Adrenal gland (tissue), 12 donors: ENCODE data around the gene ADARB2. TPM values are rescaled to one million over a fixed set of nuclear protein-coding genes. Genes with fewer than 3 reads are reported as not detected.

Source experiments
- DNase-seq, 7 donors: peaks; one replicate each; pipeline ENCODE4 v3.0.0-alpha.2; 2019 to 2020
- H3K27ac ChIP-seq, 5 donors: fragments of 200-600 bp; sonication (generic) in 4 of 5; 1 replicate in 3 of 5; 2 replicates in 2 of 5; pipeline versions ENCODE4 v1.5.1 to v1.8.0; 2016 to 2020; ENCODE audit warnings: mild to moderate bottlenecking in 1 of 5
- H3K27me3 ChIP-seq: fragments of 200-600 bp; 2 replicates; pipeline ENCODE4 v1.8.0; 2021
- H3K36me3 ChIP-seq, 2 donors: fragments of 200-600 bp; replicated peaks in 1 of 2; 1 replicate in 1 of 2; 2 replicates in 1 of 2; pipeline versions ENCODE4 v1.5.1 to v1.8.0; 2018 to 2022
- H3K4me1 ChIP-seq, 2 donors: fragments of 200-600 bp; replicated peaks in 1 of 2; 1 replicate in 1 of 2; 2 replicates in 1 of 2; pipeline versions ENCODE4 v1.5.1 to v1.8.0; 2018 to 2021
- H3K4me3 ChIP-seq, 4 donors: fragments of 200-600 bp; sonication (generic) in 3 of 4; one replicate each; pipeline ENCODE4 v1.5.1; 2016 to 2018
- H3K9me3 ChIP-seq, 3 donors: fragments of 200-600 bp; sonication (generic) in 1 of 3; replicated peaks in 1 of 3; 1 replicate in 2 of 3; 2 replicates in 1 of 3; pipeline versions ENCODE4 v1.5.1 to v1.8.0; 2016 to 2021
- CTCF ChIP-seq, 6 experiments: fragments of 450-650 bp in 4 of 6; fragments of 200-600 bp in 2 of 6; sonication (generic) in 1 of 6; IDR thresholded peaks; 1 replicate in 5 of 6; 2 replicates in 1 of 6; pipeline versions ENCODE4 v1.5.1 to v1.8.0; 2016 to 2021; ENCODE audit warnings: antibody characterized with exemption in 6 of 6, mild to moderate bottlenecking in 2 of 6, moderate library complexity in 1 of 6
- POLR2A ChIP-seq, 2 donors: fragments of 450-650 bp; IDR thresholded peaks; one replicate each; pipeline ENCODE4 v1.6.1; 2017; ENCODE audit warnings: antibody characterized with exemption in 2 of 2, mild to moderate bottlenecking in 2 of 2, moderate library complexity in 1 of 2
- WGBS, 4 donors: extraction: QIAGEN DNeasy Blood & Tissue Kit in 2 of 4; methylation state at CpG; one replicate each; pipeline versions ENCODE4 v1.1.5 to v1.1.7; 2013 to 2017; 5-methylcytosine and 5-hydroxymethylcytosine counted together
- intact Hi-C, 2 donors: fragments of 100-400 bp; cut with DNase I; formaldehyde crosslinking; loops; one replicate each; pipeline versions ENCODE4 v1.14.1 to v1.15.0; 2022 to 2023
- polyA plus RNA-seq, 3 donors: library from polyadenylated mRNA; stranded (reverse); fragments of 200-250 nt in 2 of 3; fragments of 350-450 nt in 1 of 3; fragmentation: Illumina TruSeq in 1 of 3; extraction: RNeasy Lipid Tissue Mini Kit (QIAGEN cat#74804) in 1 of 3; gene quantifications; one replicate each; pipeline ENCODE4 v1.2.3, GENCODE V29; 2013 to 2014
- total RNA-seq, 9 donors: library from RNA; depleted of rRNA in 4 of 9; stranded (reverse); fragments of >200 nt in 4 of 9; fragments of 120-200 nt in 1 of 9; fragmentation: NEBNext Ultra II Directional in 1 of 9; extraction: Animal tissue kit (Norgen Biotek cat#: 25700) in 1 of 9; gene quantifications; one replicate each; pipeline versions ENCODE4 v1.1.0 to v1.2.4, GENCODE V29; 2013 to 2023
- donor health status: healthy with polysubstance abuse.
- donor health status: Bipolar disorder and iron deficiency.
- donor health status: DM: yes; HTN: yes; CAD: no.
- donor health status: DM: no; HTN: no; CAD: no.
- donor health status: DM: no; HTN: no; CAD: no.
- donor health status: DM: yes; HTN: yes; CAD: no.

ADARB2 gene
- total and polyA plus RNA-seq, 12 donors, result 0.14 to 3.1 (median 0.91) TPM

DNA sequence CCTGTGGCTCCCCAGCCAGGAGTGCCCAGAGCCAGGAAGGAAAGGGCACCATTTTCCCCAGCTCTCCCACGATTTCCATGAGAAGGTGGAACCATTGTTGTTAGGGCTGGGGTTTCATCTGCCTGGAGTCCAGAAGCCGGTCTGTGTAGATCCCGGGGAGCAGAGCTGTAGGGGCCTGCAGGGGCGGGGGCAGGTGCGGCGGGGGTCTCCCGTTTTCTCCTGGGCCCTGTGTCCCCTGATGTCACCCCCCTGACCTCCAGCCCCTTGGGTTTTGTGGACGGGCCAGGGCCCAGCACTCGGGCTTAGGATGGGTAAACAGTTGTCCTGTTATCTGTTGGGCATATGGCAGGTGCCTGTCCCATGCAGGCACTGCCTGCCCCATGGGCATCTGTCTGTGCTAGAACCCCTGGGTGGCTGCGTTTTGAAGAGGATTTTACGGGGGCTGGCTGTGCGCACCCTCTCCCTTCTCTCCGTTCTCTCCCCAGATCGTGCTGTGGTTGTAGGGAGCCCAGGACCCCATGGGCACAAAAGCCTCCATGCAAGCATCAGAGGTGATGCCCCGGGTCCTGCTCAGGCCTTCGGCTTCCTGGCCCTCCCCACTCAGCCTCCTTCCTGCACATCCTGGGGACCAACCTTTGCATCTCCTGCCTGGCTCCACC, 522.3 kb downstream of the ADARB2 start:
- Histone ChIP-seq H3K4me1 (no peaks in the 10 kb centered on the region), H3K4me3 (no peak overlapping the region), H3K27ac (no peak overlapping the region), H3K9me3 (no peaks in the 10 kb centered on the region), H3K27me3 (no peaks in the 10 kb centered on the region), H3K36me3 (no peaks in the 10 kb centered on the region)
- peak in 1 of 7 donors; percentile 17 for DNase-seq
- intact Hi-C loops, result no loop called here
- WGBS, 4 donors, result 84 to 98% (median 86%) methylated on average over 8 to 16 of the region's 16 CpGs
- TF ChIP-seq POLR2A (IDR thresholded peaks at IDR 0.05), result no peak
- no peak for TF ChIP-seq CTCF (IDR thresholded peaks at IDR 0.05)

DNA sequence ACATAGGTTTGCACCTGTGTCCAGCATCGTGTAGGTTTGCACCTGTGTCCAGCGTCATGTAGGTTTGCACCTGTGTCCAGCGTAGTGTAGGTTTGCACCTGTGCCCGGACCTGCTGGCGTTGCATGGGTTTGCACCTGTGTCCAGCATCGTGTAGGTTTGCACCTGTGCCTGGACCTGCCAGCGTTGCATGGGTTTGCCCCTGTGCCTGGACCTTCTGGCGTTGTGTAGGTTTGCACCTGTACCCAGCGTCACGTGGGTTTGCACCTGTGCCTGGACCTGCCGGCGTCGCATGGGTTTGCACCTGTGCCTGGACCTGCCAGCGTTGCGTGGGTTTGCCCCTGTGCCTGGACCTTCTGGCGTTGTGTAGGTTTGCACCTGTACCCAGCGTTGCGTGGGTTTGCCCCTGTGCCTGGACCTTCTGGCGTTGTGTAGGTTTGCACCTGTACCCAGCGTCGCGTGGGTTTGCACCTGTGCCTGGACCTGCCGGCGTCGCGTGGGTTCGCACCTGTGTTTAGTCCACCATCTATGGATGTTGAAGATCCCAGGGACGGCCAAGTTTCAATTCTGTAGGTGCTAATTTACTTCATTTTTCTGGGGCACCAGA, 523.2 kb downstream of the ADARB2 start:
- Histone ChIP-seq H3K9me3 (no peaks in the 10 kb centered on the region), H3K4me3 (no peak overlapping the region), H3K36me3 (no peaks in the 10 kb centered on the region), H3K4me1 (no peaks in the 10 kb centered on the region), H3K27ac (no peak overlapping the region), H3K27me3 (no peaks in the 10 kb centered on the region)
- TF ChIP-seq POLR2A (IDR thresholded peaks at IDR 0.05), result no peak
- no peak for TF ChIP-seq CTCF (IDR thresholded peaks at IDR 0.05)
- intact Hi-C loops, result no loop called here
- peak in 1 of 7 donors; percentile 23 for DNase-seq
- WGBS, 4 donors, result 81 to 88% (median 83%) methylated on average over 22 to 28 of the region's 28 CpGs

DNA sequence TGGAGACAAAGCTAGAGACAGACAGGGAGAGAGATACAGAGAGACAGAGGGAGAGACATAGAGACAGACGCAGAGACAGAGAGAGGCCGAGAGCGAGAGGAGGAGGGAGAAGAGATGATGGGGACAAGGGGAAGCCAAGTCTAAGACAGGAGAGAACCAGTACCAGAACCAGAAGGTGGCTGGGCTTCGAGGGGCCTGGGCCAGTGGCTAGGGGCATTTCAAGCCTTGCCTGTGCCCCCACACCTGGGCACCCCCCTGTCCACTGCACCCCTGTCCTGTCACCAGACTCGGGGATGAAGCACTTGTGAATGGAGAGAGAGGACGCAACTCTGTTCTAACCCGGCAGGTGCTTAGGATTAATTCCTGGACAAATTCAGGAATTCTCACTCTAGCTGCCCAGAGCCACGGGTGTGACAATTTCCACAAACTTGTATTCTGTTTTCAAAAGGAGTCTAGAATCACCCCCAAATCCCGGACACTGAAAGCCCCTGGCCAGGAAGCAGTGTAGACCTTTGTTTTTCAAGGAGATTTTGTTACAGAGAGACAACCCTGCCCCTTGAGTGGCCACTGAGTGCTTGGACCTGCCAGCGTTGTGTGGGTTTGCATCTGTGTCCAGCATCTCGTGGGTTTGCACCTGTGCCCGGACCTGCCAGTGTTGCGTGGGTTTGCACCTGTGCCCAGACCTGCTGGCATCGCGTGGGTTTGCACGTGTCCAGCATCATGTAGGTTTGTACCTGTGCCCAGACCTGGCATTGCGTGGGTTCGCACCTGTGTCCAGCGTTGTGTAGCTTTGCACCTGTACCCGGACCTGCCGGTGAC, 523.9 kb downstream of the ADARB2 start:
- H3K9me3 ChIP-seq, result no peaks in the 10 kb centered on the region
- H3K36me3 ChIP-seq, result no peaks in the 10 kb centered on the region
- DNase-seq, result peak in 1 of 7 donors; percentile 31
- no peaks in the 10 kb centered on the region for H3K27me3 ChIP-seq
- no peak overlapping the region for H3K4me3 ChIP-seq
- H3K4me1 ChIP-seq, result no peaks in the 10 kb centered on the region
- intact Hi-C loops, result no loop called here
- H3K27ac ChIP-seq, result no peak overlapping the region
- TF ChIP-seq POLR2A (IDR thresholded peaks at IDR 0.05), result no peak
- TF ChIP-seq CTCF (IDR thresholded peaks at IDR 0.05), result no peak
- WGBS, 4 donors, result 67 to 80% (median 78%) methylated on average over 16 to 21 of the region's 21 CpGs

DNA sequence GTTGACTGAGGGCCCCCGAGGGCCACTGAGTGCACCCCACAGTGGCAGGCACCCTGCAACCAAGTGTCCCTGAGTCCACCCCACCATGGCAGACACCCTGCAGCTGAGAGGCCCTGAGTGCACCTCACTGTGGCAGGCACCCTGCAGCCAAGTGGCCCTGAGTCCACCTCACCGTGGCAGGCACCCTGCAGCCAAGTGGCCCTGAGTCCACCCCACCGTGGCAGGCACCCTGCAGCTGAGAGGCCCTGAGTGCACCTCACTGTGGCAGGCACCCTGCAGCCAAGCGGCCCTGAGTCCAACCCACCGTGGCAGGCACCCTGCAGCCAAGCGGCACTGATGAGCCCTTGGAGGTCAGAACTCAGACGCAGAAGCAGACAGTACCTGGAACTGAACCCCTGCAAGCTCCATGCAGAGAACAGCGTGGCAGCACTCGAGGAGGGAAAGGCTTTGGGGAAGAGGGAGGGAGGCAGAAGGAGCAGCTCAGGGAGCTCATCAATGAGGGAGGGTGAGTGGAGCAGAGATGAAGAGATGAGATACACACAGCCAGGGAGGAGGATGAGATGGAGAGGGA, 524.7 kb downstream of the ADARB2 start:
- H3K9me3 ChIP-seq, result no peaks in the 10 kb centered on the region
- H3K36me3 ChIP-seq, result no peaks in the 10 kb centered on the region
- H3K4me1 ChIP-seq, result no peaks in the 10 kb centered on the region
- intact Hi-C loops, result no loop called here
- DNase-seq, result peak in 1 of 7 donors; percentile 42
- 65 to 73% (median 66%) methylated on average over 2 to 9 of the region's 9 CpGs for WGBS, 4 donors
- H3K27me3 ChIP-seq, result no peaks in the 10 kb centered on the region
- no peak overlapping the region for H3K27ac ChIP-seq
- no peak for TF ChIP-seq POLR2A (IDR thresholded peaks at IDR 0.05)
- no peak for TF ChIP-seq CTCF (IDR thresholded peaks at IDR 0.05)
- H3K4me3 ChIP-seq, result no peak overlapping the region
